HL-60/S4 (cell line): ENCODE data around the gene COL23A1.

Experiments used
- in situ Hi-C: fragments of 300-500 bp; cut with MboI; formaldehyde crosslinking; loops from 2 replicates; pipeline ENCODE4 v1.14.3; 2022; ENCODE audit warnings: low sequenced_read_pairs

The COL23A1 gene

DNA sequence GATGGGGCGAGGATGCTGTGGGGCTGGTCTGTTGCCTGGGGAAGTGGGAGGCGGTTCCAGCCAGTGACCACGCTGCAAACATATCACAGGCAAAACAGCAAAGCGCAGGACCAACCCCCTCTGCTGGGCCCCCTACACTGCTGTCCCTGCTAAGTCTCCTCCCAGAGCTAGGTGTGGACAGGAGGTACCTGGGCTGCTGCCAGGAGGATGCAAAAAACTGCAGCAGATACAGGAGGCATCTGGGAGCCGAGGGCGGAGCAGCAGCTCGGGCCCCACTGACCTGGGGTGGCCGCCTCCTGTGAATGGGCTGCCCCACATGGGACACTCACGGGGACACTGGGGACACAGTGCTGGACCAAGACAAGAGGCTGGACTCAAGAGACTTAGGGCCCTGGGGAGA lies 309.6 kb downstream of the COL23A1 start:
- in situ Hi-C loops: loop anchor here (10.0 kb wide), 1 partner anchor 314 kb away; the partner anchor contains the start of gene COL23A1

DNA sequence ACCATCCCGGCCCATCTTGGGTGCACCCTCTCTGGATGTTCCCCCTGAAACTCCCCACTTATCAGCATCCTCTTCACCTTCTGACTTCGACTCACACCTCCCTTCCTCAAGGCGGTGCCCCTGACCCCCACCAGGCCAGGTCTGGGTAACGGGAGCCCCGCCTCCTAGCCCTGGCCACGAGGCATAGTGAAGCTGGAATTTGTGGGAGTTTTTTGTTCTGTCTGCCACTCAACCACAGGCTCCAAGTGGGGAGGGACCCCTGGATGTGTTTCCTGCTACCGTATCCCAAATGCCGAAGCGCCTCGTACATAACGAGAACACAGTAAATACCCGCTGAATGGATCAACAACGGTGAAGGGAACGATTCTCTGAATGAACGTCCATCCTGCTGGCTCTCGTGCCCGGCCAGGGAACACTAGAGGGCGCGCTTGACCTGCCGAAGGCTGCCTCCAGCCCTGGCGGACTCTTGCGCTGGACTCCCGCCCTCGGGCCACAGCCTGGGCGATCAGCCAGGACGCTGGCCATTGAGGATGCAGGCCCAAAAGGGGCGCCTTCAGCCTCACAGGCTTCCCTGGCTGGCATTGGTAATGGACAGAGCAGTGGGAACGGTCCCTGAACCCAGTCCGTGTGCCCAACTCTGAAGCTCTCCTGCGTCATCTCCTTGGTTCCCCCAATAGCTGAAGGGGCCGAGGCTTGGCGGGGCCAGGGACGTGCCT lies 310.3 kb downstream of the COL23A1 start:
- in situ Hi-C loops: loop anchor here (10.0 kb wide), 1 partner anchor 315 kb away; the partner anchor contains the start of gene COL23A1

DNA sequence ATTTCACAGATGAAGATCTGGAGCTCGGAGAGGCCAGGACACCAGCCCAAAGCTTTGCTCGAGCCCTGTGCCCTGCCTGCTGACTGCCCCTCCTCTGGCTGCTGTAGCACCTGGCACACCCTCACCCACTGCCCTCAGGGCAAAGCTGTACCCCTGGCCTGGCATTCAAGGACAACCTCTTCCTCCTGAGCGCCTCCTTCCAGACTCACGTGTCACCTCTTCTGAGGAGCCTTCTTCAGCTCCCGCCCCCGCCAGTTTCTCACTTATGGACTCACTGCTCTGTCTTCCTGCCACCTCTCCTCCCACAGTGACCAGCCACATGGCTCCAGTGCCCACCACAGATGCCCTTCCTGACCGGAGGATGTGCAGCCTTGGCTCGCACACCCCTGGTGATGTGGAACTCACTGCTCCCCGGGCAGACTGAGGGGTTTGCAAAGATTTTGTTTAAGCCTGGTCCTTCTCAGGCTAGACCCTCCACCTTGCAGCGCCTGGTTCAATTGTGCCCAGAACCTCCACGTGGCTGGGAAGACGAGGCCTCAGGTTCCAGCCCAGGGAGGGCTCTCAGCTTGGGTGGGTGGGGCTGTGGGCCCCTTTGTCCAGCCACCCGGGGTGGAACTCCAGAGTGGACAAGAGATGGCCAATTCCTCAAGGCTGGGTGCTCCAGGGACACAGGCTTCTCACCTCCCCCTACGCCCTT lies 311.0 kb downstream of the COL23A1 start:
- in situ Hi-C loops: no loop called here

DNA sequence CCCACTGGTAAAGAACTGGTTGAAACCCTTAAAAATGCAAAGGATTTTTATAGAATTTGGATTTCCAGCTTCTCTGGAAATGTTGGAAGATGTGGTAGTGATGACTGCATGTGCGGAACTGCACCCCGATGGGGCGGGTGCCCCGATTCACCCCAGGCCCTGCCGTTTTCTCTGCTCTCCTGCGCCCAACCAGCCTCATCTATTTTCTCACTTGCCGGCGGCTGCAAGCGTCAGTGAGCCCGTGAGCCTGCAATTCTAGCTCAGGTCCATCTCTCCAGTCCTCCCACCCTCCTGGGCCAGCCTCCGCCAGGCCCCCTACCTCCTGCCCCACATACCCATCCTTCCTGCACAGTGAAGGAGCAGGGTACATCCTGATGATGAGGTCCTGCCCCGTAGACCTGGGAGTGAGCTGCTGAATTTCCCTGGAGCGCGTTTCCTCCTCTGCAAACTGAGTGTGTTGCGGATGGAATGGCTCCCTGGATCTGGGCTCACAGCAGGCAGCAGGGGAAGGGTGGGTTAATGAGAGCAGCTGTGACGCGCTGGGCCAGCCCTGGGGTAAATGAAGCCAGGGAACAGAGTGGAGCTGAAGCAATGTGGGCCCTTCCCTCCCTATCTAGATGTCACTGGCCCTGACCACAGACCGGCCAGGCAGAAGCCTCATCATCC lies 311.7 kb downstream of the COL23A1 start:
- in situ Hi-C loops: no loop called here

DNA sequence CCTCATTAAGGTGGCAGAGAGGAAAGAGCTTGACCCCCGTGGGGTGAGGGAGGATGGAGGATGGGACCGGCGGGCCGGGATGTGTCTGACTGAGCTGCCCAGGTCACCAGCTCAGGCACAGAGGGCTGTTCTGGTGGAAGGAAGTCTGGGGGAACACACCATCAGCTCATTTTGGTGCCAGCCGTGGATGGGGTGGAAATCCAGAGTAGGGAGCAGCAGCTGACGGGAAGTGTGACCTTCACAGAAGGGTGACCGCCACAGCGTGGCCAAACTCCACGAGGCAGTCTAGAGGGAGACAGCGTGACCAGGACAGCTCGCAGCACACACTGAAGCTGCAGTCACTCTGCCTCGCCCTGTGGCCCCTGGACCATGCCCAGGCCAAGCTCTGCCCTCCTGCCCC lies 312.3 kb downstream of the COL23A1 start:
- in situ Hi-C loops: no loop called here

DNA sequence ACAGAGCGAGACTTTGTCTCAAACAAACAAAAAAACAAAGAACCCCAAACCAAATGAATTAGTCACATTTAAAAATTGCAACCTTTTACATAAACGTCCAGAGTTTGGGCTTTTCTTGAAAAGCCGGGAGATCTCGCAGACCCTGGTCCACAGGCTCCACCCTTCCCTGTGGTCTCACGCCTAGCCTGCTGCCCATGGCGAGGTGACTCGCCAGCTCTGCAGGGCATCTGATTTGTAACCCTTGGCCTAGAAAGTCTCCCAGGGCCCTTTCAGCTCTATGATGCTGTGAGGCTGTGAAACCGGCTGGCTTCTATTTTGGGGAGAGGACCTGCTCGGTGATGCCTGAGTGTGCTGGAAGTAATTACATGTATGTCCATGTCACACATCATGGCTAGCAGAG lies 312.8 kb downstream of the COL23A1 start:
- in situ Hi-C loops: no loop called here

DNA sequence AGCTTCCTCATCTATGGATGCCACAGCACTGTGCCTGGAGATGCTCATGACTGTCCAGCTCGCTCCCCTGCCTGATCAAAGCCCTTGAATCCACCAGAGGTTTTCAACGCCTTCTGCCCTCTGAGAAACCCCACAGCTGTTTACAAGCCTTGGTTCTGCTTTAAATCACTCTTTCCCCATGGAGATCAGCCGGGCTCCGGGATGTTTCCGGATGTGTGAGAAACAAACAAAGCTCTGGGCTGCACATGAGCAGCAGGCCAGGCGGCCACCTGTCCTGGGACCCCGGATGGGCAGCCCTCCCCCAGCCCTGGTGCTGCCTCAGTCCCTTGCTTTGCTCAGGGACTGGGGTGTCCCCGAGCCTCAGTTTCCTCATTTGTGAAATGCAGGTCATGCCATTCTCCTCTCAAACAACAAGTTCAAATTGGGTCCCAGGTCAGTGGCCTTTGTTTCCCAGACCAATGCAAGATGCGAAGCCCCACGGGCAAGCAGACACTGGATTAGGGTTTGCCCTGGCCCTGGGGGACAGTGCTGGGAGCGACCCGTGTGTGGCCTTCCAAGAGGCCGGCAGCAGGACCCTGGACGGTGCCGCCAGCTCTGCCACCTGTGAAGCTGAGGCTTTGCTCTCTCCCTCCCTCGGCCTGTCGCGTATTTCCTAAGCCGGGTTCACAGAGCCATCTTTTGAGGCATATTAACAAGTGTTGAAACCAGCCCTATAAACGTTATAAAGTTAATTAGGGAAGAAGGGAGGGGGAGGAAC lies 315.2 kb downstream of the COL23A1 start:
- in situ Hi-C loops: no loop called here

DNA sequence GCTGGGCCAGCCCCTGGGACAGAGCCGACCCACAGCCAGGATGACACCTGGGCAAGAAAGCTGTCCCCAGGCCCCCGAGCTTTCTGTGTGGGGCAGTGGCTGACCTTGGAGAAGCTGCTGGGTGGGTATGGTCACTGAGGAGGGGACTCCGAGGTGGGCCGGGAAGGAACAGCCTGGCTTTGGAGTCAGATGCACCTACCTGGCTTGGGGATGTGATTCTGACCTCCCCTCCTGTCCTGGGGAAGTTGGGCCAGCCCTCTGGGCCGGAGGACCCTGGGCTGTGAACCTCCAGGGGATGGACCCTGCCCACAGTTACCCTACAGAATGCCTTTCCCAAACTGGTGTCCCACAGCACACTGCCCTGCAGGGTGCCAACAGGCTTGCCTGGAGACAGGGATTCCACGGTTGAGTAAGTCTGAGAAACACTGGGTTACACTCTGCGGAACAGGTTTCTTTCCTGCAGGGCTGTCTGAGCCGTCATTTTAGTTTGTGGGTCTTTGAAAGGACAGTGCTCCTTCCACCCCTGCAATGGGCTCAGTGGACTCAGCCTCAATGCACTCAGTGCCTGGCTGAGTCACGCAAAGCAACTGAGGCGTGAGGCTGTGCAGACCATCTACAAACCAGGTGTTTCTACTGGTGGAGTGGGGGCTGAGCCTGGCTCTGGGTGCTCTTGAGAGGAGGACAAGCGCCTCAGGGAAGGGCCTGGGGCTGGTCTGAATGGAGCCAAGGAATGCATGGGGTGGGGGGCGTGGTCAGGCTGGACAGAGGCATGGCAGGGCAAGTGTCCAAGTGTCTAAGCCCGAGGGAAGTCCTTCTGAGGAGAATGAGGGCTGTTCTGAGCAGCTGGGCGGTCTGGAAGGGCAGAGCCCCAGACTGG lies 316.3 kb downstream of the COL23A1 start:
- in situ Hi-C loops: no loop called here

DNA sequence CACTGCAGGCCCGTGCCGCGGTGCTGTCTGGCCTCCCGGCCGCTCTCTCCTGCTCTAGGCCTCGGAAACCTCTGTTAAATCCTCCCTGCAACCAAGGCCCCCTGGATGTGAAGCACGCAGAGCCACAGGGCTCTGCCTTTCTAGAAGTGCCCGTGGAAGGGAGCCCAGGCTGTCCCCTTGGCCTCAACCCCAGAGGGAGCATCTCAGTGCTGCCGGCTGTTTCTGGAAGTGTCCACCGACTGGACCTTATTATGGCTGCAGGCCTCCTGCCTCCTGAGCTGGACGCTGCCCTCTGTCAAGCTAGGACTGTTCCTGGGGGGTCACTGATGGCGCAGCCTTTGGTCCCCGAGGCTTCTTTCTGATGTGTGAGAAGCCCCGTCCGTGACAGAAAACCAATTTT lies 317.2 kb downstream of the COL23A1 start:
- in situ Hi-C loops: no loop called here

DNA sequence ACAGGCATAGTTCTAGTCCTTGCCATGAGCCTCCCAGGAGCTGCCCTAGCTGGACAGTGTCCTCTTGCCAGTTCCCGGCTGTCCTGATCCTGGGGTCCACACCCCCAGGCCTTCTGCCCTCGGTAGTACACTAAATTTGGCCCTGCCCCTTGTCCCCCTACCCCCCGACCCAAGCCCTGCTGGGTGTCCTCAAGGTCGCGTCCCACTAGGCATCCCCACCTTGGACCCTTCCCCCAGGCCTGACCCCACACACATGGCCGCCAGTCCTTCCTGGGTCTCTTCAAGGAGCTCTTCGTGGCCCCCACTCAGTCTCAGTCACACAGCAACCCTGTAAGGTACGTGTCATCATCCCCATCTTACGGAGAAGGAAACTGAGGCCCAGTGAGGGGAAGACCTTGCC lies 317.6 kb downstream of the COL23A1 start:
- in situ Hi-C loops: no loop called here

DNA sequence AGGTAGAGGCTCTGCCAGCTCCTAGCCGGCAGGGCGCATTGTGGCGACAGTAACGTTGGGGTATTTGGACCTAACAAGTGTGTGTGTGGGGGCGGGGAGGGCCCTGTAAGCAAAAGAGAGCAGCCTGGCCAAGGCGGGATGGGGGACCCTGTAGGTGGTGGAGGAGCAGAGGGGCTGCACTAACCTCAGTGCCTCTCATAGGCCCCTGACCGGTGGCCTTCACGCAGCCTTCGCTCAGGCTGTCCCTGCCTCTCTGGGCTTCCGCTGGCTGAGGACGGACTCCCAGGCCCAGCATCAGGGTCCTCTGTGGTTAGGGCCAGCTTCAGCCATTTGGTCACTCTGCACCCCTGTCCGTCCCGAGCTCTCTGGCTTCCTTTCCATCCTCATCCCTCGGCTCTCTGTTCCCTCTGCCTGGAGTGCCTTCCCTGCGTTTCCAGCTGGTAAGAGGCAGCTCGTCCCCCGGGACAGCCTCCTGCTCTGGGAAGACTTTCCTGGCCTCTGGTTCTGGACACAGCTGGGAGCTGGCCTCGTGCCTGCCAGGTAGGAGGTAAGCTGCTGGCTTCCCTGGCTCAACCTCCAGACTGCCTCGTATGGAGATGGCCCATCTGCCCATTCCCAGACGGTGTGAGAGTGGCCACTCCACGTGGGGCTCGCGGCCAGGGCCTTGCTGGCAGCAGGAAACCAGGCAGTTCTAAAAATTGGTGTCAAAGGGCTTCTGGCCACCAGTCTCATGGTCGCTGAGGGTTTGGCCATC lies 318.3 kb downstream of the COL23A1 start:
- in situ Hi-C loops: no loop called here

DNA sequence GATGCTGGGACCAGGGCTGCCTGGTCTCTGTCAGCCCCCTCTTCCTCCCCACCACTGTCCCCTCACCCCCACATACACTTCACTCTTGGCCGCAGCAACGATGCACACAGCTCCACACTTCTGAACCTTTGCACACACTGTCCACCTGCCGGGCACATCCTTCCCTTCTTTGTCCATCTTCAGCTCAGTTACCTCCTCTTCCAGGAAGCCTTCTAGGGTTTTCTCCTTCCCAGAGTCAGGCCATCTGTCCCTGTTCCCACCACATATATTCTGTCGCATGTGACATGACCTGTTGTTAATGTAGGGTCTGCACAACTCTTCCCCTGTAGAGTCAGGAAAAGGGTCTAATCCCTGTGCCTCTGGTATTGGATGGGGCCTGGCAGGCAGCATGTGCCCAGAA lies 319.0 kb downstream of the COL23A1 start:
- in situ Hi-C loops: no loop called here

DNA sequence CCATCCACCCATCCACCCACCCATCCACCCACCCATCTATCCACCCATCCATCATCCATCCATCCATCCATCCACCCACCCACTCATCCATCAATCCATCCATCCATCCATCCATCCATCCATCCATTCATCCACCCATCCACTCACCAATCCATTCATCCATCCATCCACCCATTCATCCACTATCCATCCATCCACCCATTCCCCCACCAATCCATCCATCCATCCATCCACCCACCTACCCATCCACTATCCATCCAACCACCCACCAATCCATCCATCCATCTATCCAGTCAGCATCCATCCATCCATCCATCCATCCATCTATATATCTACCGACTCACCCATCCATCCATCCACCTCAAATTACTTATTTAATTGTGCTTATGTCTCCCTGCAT lies 320.7 kb downstream of the COL23A1 start:
- in situ Hi-C loops: no loop called here

DNA sequence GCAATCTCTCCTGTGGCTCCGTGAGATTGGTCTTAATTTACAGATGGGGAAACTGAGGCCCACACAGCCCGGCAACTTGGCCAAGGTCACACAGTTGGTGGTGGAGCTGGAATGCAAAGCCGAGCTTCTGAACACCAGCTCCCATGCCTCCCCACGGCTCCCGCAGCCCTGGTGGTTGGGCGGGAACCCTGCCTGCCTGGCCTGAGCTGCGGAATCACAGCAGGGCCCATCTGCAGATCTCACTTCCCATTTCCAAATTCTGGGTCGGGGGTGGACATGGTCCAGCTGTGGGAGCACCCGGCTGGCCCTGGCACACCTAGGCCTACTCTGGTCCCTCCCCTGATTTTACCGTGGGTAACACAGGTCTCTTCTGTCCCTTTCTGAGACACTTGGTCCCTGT lies 322.3 kb downstream of the COL23A1 start:
- in situ Hi-C loops: no loop called here

DNA sequence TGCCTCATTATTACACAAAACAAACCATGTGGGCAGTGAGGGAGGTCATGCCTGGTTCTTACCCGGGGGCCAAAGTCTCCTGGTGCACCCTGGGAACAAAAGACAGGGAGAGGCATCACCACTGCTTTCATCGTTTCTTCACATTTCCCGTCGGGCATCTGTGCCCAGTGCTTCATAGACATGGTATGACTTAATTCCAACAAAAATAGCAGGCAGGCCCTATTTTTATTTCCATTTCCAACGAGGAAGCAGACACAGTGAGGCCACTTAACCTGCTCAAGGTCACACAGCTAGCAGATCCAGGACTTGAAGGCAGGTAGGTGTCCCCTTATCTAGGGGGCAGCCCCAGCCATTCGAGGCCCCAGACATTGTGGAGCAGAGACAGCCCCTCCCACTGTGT lies 322.9 kb downstream of the COL23A1 start:
- in situ Hi-C loops: no loop called here

DNA sequence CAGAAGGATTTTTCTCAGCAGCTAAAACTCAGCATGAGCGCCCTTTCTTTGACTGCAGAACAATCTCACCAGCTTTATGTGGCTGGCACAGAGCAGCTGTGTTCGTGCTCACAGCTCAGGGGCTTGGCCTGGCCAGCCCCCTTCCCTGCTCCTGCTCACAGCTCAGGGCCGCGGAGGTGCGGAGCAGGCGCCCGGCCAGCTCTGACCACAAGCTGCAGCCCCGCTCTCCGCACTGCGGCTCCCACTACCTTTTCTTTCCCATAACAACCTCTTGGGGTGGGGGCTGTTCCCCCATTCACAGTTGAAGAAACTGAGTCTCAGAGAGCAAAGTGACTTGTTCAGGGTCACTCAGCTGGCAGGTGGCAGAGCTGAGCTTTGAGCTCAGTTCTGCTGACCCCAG lies 323.6 kb downstream of the COL23A1 start:
- in situ Hi-C loops: no loop called here

DNA sequence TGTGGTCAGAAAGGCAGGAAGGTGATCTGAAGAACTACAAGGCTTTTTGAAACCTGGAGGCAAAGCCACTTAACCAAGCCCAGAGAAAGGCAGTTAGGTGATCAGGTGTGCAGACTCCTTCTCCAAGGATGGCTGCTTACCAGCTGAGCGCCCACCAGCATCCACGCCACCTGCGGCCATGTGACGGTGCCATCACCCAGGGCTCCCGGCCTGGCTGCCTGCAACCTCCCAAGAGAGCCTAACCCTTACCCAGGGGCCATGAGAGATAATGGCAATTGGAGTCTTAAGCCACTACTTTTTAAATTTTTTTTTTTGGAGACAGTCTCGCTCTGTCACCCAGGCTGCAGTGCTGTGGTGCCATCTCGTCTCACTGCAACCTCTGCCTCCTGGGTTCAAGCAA lies 324.4 kb downstream of the COL23A1 start:
- in situ Hi-C loops: no loop called here

DNA sequence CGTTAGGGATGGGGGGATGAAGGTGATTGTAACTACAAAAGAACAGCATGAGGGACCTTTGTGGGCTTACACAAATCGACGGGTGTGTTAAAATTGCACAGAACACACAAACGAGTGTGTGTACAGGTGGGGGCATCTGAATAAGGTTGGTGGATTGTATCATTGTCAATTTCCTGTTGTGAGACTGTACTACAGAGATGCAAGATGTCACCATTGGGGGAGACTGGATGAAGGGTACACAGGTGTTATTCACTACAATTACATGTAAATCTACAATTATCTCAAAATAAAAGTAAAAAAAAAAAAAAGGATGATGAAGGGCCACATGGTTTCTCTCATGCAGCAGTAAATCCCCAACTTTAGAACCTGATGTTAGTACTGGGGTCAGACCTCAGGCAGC lies 326.1 kb downstream of the COL23A1 start:
- in situ Hi-C loops: no loop called here
